ENCODE data around the gene CYB5R4.

The CYB5R4 gene

DNA sequence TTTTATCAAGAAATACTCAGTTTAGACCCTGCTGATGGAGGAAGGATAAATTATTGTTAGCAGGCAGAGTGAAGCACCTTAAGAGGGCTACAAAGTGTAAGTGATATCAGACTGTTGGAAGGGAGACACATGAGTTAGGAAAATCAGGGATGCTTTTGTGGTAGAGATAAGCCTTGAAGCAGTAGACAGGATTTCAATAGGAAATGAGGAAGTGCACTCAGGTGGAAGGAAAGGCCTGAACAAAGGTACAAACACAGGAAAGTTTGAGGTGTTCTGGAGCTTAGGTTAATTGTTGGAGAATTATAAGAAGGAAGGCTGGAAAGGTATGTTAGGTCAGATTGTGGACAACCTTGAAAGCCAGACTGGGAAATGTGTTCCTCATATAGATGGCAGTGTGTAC lies 7.6 kb downstream of the CYB5R4 start:
- Histone ChIP-seq H3K27me3 (ENCODE audit: low read depth, low read length) (no peaks in the 10 kb centered on the region), H3K36me3 (replicated peaks; ENCODE audit: low read depth, low read length) (peaks cover 66% of the 10 kb centered on the region), H3K9ac (ENCODE audit: low read length) (no peak overlapping the region), H3K4me1 (ENCODE audit: low read length) (0 out of 2 replicates have a peak, but pooled peaks cover 3% of the 10 kb centered on the region), H4K20me1 (ENCODE audit: insufficient read depth, low read length) (peaks cover 12% of the 10 kb centered on the region), H3K4me3 (ENCODE audit: low read length) (no peak overlapping the region), H3K9me3 (ENCODE audit: insufficient read depth, low read length) (peaks cover 31% of the 10 kb centered on the region), H3K4me2 (ENCODE audit: low read length) (no peak overlapping the region), H3K27ac (ENCODE audit: low read length) (no peak overlapping the region), H2AFZ (ENCODE audit: low read depth, low read length) (no peak overlapping the region), H3K79me2 (ENCODE audit: low read length) (peaks cover 41% of the 10 kb centered on the region)
- TF ChIP-seq EZH2phosphoT487 (IDR thresholded peaks at IDR 0.05; ENCODE audit: low read depth), result no peak

DNA sequence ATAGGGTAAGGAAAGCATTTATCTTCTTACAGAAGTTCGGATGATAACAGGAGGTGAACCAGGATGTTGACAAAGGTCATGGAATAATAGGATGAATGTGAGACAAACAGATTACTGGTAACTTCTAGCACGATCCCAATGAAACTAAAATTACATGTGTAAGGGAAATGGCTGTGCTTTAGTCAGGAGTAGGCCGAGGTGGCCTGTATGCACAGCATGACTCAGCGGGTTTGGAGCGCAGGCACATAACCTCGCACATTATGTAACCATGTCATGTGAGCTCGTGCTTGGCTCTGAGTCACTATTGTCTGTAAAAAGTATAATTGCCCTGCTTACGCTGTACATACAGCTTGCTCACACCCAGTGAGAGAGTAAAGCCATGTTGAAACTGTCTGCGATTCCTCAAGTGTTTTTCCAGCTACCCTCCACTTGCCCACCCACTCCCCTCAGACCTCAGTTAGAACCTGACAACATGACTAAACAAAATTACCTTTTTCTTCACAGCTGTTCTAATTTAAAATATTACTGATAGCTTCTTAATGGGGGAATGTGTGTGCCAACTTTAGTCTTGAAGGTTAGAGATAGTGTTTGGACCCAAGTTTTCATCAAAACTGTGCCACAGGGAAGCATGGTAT lies 8.2 kb downstream of the CYB5R4 start:
- no peak overlapping the region for H3K9ac ChIP-seq (ENCODE audit: low read length)

DNA sequence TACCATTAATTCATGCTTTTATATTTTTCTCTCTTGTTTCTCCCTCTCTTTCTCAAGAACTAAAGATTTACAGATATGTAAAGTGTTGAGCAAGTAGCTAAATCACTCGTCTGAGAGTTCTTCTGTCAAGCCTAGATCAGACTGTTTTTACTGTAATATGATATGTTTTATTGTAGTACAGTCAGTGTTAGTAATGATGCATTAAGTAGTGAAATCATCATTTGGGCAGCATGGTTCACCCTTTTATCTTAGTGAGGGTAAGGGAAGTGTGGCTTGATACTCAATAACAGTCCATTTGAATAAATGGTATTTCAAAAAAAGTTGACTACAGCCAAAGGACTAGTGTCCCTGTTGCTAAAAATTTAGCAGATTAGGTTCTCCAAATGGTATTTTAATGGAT lies 9.2 kb downstream of the CYB5R4 start:
- Histone ChIP-seq H3K4me2 (ENCODE audit: low read length) (no peak overlapping the region), H3K4me1 (ENCODE audit: low read length) (no peaks in the 10 kb centered on the region), H3K9ac (ENCODE audit: low read length) (no peak overlapping the region), H3K27me3 (ENCODE audit: low read depth, low read length) (no peaks in the 10 kb centered on the region), H4K20me1 (ENCODE audit: insufficient read depth, low read length) (peaks cover 6% of the 10 kb centered on the region; the same call in 1 of the 2 replicates), H3K79me2 (ENCODE audit: low read length) (peaks cover 32% of the 10 kb centered on the region), H3K27ac (ENCODE audit: low read length) (no peak overlapping the region), H2AFZ (ENCODE audit: low read depth, low read length) (no peak overlapping the region), H3K4me3 (ENCODE audit: low read length) (no peak overlapping the region), H3K36me3 (replicated peaks; ENCODE audit: low read depth, low read length) (peaks cover 64% of the 10 kb centered on the region), H3K9me3 (ENCODE audit: insufficient read depth, low read length) (peaks cover 31% of the 10 kb centered on the region)
- TF ChIP-seq EZH2phosphoT487 (IDR thresholded peaks at IDR 0.05; ENCODE audit: low read depth), result no peak
- TF ChIP-seq, protein P1, sequence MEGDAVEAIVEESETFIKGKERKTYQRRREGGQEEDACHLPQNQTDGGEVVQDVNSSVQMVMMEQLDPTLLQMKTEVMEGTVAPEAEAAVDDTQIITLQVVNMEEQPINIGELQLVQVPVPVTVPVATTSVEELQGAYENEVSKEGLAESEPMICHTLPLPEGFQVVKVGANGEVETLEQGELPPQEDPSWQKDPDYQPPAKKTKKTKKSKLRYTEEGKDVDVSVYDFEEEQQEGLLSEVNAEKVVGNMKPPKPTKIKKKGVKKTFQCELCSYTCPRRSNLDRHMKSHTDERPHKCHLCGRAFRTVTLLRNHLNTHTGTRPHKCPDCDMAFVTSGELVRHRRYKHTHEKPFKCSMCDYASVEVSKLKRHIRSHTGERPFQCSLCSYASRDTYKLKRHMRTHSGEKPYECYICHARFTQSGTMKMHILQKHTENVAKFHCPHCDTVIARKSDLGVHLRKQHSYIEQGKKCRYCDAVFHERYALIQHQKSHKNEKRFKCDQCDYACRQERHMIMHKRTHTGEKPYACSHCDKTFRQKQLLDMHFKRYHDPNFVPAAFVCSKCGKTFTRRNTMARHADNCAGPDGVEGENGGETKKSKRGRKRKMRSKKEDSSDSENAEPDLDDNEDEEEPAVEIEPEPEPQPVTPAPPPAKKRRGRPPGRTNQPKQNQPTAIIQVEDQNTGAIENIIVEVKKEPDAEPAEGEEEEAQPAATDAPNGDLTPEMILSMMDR (IDR thresholded peaks at IDR 0.05; ENCODE audit: low read depth, low read length), result no peak

More for the DNA sequence above, 8.2 kb downstream of the CYB5R4 start:
- Histone ChIP-seq H3K9me3 (ENCODE audit: insufficient read depth, low read length) (peaks cover 31% of the 10 kb centered on the region), H3K79me2 (ENCODE audit: low read length) (peaks cover 36% of the 10 kb centered on the region), H3K36me3 (replicated peaks; ENCODE audit: low read depth, low read length) (peaks cover 63% of the 10 kb centered on the region), H3K27me3 (ENCODE audit: low read depth, low read length) (no peaks in the 10 kb centered on the region), H4K20me1 (ENCODE audit: insufficient read depth, low read length) (peaks cover 8% of the 10 kb centered on the region; the same call in 1 of the 2 replicates), H3K4me3 (ENCODE audit: low read length) (no peak overlapping the region), H3K4me1 (ENCODE audit: low read length) (no peaks in the 10 kb centered on the region), H2AFZ (ENCODE audit: low read depth, low read length) (no peak overlapping the region), H3K27ac (ENCODE audit: low read length) (no peak overlapping the region), H3K4me2 (ENCODE audit: low read length) (no peak overlapping the region)
- TF ChIP-seq EZH2phosphoT487 (IDR thresholded peaks at IDR 0.05; ENCODE audit: low read depth), result no peak
- TF ChIP-seq, protein P1 (IDR thresholded peaks at IDR 0.05; ENCODE audit: low read depth, low read length), result no peak

DNA sequence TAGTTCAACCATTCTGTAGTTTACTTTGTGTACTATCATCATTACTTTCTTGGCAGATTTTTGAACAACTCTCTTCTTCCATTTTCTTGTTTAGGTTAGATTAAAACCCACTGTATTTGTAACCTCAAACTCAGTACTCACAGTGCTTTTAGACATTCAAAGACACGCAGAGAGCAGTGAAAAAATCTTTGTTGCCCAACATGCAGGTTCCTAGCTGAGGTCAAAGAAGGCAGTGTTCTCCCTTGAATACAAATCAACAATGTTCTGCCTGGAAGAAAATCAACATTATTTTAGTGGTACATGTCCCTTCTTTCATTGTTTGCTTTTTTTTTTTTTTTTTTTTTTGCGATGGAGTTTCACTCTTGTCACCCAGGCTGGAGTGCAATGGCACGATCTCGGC lies 11.2 kb downstream of the CYB5R4 start:
- no peak overlapping the region for H3K27ac ChIP-seq (ENCODE audit: low read length)
- no peak overlapping the region for H3K4me2 ChIP-seq (ENCODE audit: low read length)
- H3K36me3 ChIP-seq (replicated peaks; ENCODE audit: low read depth, low read length), result peaks cover 48% of the 10 kb centered on the region
- H3K79me2 ChIP-seq (ENCODE audit: low read length), result peaks cover 33% of the 10 kb centered on the region
- no peak overlapping the region for H2AFZ ChIP-seq (ENCODE audit: low read depth, low read length)
- no peaks in the 10 kb centered on the region for H3K27me3 ChIP-seq (ENCODE audit: low read depth, low read length)
- H3K9ac ChIP-seq (ENCODE audit: low read length), result no peak overlapping the region
- TF ChIP-seq, protein P1 (IDR thresholded peaks at IDR 0.05; ENCODE audit: low read depth, low read length), result no peak
- TF ChIP-seq EZH2phosphoT487 (IDR thresholded peaks at IDR 0.05; ENCODE audit: low read depth), result no peak
- peaks cover 31% of the 10 kb centered on the region for H3K9me3 ChIP-seq (ENCODE audit: insufficient read depth, low read length)
- H3K4me1 ChIP-seq (ENCODE audit: low read length), result no peaks in the 10 kb centered on the region
- peaks cover 6% of the 10 kb centered on the region; the same call in 1 of the 2 replicates for H4K20me1 ChIP-seq (ENCODE audit: insufficient read depth, low read length)
- H3K4me3 ChIP-seq (ENCODE audit: low read length), result no peak overlapping the region
